HT1080 (cell line): Measurements from ENCODE around the gene SDK1. TPM values are rescaled to one million over a fixed set of nuclear protein-coding genes. Genes with fewer than 3 reads are reported as not detected.

Experiments used
- DNase-seq: peaks from one replicate; pipeline ENCODE4 v3.0.0-alpha.2; 2015; ENCODE audit warnings: low read depth
- total RNA-seq: library from RNA; depleted of rRNA; stranded (reverse); fragments of >200 nt; shearing (Covaris generic); gene quantifications from 2 replicates; pipeline ENCODE4 v1.2.3, GENCODE V29; 2014

SDK1 gene
- total RNA-seq, 1 experiment from 2014 or later = 1.2 TPM

- DNase-seq = peak; percentile 57
Observed at GRCh38 chr7:3518546-3518945, 217.5 kb downstream of the SDK1 start.

DNA sequence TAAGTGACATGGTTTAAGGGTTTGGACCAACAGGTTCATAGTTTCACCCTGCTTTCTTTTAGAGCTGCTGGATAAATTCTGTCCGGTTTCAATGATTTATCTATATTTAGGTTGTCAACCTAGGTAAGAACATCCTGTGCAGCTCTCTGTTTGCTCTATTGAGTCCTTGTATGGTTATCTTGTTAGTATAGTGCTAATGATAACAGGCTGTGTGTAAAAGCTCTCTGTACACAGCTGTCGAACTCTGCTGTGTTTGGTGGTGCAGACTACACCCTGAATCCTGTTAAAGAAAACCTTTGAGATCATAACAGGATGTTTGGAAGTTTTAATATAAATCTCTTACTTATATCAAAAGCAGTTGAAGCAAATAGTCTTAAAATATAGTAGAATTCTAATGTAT lies 219.2 kb downstream of the SDK1 start:
- DNase-seq = no peak

DNA sequence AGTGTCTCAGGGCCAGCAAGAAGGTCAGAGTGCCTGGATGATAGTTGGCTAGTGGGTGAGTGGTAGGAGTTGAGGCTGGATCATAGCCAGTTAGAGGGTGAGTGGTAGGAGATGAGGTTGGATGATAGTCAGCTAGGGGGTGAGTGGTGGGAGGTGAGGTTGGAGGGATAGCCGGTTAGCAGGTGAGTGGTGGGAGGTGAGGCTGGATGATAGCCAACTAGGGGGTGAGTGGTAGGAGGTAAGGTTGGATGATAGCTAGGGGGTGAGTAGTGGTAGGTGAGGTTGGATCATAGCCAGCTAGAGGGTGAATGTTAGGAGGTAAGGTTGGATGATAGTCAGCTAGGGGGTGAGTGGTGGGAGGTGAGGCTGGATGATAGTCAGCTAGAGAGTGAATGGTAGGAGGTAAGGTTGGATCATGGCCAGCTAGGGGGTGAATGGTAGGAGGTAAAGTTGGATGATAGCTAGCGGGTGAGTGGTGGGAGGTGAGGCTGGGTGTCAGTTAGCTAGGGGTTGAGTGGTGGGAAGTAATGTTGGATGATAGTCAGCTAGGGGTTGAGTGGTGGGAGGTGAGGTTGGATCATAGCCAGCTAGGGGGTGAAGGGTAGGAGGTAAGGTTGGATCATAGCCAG lies 226.6 kb downstream of the SDK1 start:
- DNase-seq = no peak

- no peak for DNase-seq
Observed at GRCh38 chr7:3533040-3533439, 232.0 kb downstream of the SDK1 start.

- DNase-seq = peak; percentile 76
Observed at GRCh38 chr7:3537210-3537875, 236.3 kb downstream of the SDK1 start.

DNA sequence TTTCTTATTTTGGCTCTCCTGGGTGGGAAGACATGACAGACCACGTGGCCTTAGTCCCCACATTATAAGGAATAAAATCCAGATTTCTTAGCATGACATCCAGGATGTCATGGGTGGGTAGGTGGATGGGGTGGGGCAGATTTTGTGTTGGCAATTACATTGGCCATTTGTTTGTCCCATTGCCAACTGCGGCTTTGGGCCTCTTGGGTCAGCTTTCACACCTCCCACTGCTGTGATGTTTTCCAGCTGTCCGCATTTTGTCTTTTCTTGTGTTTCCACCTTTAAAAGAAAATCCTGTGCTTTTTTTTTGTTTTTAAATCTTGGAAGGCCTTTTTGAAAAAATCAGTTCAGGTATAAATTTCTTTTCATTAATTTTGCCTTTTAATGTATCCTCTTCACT lies 237.0 kb downstream of the SDK1 start:
- DNase-seq = no peak

GRCh38 chr7:3540456-3541220 lies 239.6 kb downstream of the SDK1 start:
- no peak for DNase-seq

DNA sequence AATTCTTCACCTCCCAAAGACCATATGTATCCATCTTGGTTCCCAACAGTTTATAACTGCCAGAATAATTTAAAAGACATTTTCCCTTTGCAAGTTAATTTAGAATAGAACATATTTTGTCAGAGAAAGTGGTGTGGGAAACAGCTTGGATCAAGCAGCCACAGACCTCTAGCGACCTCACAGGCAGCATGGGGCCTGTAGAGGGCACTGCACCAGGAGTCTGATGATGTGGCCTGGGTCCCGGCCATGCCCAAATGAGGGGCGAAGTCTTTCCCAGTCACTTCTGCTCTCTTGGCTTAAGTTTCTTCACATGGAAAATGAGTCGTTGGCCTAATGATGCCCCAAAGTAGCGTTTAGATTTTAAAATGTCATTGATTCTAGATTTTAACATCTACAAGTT lies 243.2 kb downstream of the SDK1 start:
- no peak for DNase-seq

DNA sequence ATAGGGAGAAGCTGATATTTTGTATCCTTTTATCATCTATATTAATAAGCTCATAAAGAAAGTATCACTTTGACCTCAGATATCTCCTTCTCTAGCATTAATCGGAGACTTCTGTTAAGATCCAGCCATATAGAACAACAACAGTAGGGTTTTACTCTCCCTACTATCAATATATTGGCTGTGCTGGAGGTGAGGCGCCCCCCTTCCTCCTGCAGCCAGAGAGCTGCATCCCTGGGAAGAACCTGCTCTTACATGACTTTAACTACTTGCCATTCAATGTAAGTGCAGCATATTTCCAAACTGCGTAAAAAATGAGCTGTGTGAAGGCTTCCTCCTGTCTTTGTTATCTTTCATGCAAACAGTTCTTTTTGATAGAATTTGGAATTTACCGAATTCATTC lies 247.8 kb downstream of the SDK1 start:
- DNase-seq = no peak

DNA sequence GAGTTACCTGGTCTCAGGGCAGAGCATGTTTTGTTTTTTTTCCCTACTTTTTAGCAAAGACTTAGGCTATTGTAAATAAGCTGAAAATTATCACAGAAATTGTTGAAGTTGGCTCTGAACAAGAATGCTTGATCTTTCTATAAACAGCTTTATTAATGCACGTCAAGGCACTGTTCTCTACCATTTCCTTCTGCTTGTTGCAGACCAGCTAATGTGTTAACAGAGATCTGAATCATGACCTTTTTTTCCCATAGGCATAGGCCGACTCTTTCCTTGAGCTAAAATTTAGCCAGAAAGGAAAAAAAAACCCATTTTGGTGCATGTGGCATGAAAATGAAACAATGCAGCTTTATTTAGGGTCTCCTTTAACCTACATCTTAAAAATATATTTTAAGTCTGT lies 248.5 kb downstream of the SDK1 start:
- DNase-seq = no peak

GRCh38 chr7:3551536-3551935 lies 250.5 kb downstream of the SDK1 start:
- DNase-seq = no peak

- peak; percentile 21 for DNase-seq
Observed at GRCh38 chr7:3552499-3552898, 251.4 kb downstream of the SDK1 start.

- DNase-seq = no peak
Observed at GRCh38 chr7:3558400-3558799, 257.3 kb downstream of the SDK1 start.

- peak; percentile 82 for DNase-seq
Observed at GRCh38 chr7:3559278-3559677, 258.2 kb downstream of the SDK1 start.

DNA sequence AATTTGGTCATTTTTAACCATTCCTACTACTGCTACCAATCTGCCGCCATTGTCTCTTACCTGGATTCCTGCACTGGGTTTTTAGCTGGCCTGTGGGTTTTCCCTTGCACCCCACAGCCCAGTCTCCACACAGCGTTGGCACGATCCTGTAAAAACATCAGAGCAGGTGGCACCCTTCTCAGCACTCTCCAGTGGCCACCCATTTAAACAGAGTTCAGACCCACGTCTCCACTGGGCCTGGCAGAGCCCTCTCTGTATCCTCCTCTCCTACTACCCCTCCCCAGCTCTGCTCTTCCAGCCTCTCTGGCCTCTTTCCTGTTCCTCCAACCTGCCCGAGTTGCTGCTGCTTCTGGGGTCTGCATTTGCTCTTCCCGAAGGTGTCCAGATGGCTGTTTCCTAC lies 259.4 kb downstream of the SDK1 start:
- DNase-seq = no peak

DNA sequence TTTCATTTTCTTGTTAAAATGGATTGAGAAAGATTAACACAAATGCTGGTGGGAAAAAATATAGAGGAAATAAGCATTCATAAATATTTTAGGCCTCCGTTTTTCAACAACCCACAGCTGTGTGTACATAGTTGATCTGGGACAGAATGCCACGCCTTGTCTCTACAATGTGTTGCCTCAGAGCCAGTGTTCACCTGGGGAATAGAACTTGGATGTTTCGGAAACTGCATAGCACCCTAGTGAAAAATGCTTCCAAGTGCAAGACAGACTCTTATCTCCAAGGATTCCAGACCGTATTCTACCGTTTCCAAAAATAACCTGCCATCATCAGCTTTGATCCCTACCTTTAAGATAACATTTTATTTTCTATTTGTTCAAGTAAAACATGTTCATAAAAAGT lies 260.9 kb downstream of the SDK1 start:
- no peak for DNase-seq

DNA sequence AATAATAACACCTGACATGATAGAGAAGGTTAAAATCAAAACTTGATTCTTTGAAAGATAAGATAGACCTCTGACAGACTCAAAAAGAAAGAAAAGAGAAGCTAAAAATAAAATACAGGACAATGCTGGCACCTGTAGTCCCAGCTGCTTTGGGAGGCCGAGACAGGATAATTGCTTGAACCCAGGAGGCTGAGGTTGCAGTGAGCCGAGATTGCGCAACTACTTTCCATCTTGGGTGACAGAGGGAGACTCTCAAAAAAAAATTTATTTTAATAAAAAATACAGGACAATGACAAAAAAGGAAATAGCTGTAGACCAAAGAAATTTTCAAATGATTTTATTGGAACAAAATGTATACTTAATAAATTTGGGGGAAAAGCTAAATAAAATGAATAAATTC lies 263.2 kb downstream of the SDK1 start:
- no peak for DNase-seq

DNA sequence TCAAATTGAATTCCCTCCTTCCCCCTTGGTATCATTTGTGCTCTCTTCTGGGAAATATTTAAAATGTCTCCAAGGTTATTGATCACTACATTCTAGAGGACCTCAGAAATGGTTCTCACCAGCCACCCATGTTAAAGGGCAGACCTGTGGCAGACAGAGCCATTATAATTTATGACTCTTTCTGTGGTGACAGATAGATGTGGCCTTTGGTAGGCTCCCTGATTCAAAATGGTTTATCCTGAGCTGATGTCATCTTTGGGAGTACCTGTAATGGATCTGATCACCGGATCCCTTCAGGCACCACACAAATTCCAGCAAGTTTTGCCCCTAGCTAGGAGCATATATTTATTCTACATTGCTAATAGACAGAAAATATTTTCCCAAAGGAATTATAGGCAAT lies 267.5 kb downstream of the SDK1 start:
- no peak for DNase-seq

GRCh38 chr7:3569643-3570042 lies 268.6 kb downstream of the SDK1 start:
- no peak for DNase-seq

DNA sequence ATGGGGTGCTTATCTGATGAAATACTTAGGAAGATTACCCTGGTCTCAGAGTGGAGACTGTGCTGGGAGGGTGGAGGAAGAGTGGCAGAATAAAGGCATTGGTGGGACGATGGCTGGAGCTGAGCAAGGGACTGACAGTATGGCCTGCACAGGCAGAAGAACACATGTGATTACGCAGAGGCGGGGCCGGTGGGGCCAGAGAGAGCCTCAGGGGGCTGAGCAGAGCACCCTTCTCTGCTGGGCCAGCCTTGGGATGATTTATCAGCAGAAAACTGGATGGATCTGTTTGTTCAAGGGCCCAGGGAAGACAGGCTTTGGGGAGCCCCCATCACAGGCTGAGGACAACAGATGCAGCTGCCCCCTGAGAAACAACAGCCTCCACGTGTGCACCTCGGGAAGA lies 272.1 kb downstream of the SDK1 start:
- no peak for DNase-seq

DNA sequence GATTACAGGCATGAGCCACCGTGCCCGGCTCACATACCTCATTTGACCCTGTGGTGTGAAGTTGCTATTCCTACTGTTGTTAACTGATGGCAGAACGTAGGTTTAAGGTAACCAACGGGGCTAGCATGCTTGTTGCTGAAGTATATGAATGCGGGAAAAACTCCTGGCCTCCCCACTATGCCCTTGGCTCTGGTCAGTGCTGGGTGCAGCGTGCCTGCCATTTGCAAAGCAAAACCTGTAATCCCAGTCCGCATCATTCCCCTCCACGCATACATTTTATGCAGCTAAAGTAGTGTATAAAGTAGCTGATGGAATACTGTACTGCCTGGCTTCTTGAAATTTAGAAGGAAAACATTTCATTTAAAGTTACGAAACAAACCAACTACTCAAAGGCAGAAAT lies 273.3 kb downstream of the SDK1 start:
- DNase-seq = no peak

GRCh38 chr7:3575753-3576531 lies 274.9 kb downstream of the SDK1 start:
- no peak for DNase-seq
